HG03457 (cell line): ENCODE measurements around the gene ACBD5.
A peak's percentile ranks its signal among the peaks of the same experiment; 100 is the strongest.
"Not testable (repeated sequence)": the region's sequence is repeated elsewhere in the genome, so short reads cannot be mapped to it uniquely, and the experiment has no call there.

ENCODE experiments used
- ATAC-seq: cut with Tn5 transposase; IDR thresholded peaks from one replicate; pipeline ENCODE4 v1.9.1; 2021; ENCODE audit warnings: moderate number of reproducible peaks; ENCODE audit not compliant: unreplicated experiment

Gene ACBD5, protein sequence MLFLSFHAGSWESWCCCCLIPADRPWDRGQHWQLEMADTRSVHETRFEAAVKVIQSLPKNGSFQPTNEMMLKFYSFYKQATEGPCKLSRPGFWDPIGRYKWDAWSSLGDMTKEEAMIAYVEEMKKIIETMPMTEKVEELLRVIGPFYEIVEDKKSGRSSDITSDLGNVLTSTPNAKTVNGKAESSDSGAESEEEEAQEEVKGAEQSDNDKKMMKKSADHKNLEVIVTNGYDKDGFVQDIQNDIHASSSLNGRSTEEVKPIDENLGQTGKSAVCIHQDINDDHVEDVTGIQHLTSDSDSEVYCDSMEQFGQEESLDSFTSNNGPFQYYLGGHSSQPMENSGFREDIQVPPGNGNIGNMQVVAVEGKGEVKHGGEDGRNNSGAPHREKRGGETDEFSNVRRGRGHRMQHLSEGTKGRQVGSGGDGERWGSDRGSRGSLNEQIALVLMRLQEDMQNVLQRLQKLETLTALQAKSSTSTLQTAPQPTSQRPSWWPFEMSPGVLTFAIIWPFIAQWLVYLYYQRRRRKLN

DNA sequence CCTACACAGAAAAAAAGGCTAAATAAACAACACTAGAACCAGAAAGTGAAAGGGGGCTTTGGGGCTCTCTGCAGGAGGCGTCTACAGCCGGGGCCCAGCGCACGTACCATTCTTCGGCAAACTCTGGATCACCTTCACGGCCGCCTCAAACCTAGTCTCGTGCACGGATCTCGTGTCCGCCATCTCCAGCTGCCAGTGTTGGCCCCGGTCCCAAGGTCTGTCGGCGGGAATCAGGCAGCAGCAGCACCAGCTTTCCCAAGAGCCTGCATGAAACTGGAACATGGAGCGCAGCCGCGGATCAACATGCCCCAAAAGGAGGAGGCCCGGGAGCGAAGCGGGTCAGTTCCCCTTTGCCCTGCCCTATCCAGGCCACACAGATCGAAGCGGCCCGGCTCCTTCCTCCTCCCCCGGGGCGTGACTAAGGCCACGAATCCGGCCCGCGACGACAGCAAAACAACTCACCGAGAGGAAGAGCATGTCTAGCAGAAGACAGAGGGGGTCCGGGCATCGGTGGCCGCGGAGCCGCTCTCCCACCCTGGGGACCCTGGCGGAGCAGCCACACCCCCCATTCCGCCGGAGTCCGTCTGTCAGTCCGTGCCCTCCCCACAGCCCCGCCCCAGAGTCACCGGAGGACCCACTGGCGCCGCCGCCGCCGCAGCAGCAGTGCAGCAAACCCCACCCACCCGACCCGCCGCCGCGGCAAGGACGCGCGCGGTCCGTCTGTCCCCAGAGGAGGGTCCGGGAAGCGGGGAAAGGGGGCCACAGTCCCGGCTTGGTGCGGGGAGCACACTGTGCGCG, at the start of gene ACBD5:
Gene ACBD5 (minus strand): TSS at position 586 of the 798 bp plus-strand sequence. CDS start 109 bp downstream, at position 477.
- ATAC-seq = peak; percentile 32

DNA sequence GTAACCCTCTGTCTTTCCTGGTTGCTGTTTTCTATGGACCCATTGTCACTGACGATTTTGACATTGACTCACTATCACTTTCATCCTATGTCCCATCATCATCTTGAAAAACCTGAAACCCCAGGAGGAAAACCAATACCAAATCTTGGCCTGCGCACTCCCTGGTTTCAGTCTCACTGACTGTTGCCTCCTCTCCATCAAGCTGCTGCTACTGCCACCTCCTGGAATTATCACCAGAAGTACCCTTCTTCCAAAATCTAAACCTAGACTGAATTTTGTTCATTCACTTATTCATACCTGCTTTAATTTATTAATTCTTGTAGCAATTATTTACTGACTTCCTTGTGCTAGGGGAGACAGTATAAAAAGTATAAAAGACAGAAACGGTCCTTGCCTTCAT, 44.5 kb upstream of the ACBD5 start:
- ATAC-seq = no peak

DNA sequence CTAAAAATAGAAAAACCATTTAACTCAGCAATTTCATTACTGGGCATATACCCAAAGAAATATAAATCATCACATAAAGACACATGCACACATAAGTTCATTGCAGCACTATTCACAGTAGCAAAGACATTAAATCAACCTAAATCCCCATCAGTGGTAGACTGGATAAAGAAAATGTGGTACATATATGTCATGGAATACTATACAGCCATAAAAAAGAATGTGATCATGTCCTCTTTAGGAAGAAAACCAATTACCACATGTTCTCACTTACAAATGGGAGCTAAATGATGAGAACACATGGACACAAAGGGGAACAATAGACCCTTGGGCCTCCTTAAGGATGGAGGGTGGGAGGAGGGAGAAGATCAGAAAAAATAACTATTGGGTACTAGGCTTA, 36.0 kb upstream of the ACBD5 start:
- no peak for ATAC-seq

DNA sequence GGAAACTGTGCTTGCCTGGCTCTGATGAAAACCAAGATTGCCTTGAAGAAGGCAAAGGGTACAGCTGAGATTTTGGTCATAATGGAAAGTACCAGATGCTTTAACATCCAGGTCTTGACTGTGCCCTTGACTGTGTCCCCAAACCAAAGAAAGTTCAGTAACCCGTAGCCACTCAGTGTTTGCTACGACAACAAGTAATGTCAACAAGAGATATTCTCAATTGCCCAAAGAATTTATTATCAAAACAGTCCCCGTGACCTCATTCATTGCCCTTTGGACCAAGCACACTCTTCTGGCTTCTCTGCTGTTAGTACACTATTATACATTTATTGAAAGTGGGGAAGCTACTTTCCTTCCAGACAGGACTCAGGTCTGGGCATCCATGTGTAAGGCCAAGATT, 25.4 kb upstream of the ACBD5 start:
- ATAC-seq = not testable (repeated sequence)

DNA sequence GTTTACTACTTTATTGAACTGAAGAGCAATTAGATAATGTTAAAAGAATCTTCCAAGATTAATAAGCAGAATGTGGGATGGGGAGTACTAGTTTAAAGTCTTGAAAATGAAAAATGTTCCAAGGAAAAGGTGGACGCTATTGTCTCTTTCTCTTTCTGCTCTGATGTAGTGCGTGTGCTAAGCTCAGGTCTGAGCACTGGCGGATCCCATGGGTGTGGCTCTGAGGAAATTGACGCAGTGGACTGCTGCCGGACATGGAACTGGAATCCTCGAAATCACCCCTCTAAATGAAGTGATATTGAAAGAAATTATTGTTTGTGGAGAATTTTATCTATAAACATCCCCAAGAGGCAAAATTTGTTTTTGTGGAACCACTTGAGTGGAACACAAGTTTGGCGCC, 22.2 kb upstream of the ACBD5 start:
- ATAC-seq = not testable (repeated sequence)

DNA sequence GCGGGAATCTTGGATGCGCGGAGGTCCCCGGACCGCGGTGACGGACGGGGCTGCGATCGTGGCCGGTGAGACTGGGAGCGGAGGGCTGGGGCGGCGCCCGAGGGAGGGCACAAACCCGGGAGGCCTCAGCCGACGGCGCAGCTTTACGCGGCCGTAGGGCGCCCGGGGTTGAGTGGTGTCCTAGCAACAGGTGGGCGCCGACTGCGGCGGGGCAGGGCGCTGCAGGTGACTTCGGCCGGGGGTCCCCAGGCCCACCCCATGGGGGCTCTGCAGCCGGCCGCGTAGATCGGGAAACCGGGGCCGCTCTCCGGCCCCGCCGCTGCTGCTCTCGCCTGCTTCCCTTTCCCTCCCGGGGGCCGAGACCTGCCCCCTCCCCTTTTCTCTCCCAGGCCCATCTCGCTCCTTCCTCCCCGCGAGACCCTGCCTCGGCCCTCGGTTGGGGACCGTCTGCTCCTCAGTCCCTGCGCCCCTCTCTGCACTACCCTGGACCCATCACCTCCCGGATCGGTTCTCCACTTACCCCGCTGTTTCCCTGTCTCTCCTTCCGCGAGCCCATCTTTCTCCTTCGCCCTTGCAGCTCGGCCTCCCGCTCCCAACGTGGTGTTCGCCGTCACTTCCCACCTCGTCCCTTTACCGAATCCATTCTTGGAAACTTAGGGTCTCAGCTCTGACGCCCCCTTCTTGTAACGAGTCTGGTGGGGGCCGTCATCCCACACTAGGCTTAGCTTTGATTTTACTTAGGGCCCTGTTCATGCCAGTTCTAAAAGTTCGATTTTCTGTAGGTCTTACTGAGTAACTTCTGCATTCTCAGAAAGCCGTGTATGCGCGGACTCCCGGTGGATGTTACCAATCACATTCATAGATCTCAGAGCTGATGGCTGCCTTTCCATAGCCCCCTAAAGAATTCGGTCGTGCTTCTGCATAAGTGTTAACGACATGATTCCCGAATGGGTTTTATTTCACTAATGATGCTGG, 18.5 kb upstream of the ACBD5 start:
- ATAC-seq = no peak

DNA sequence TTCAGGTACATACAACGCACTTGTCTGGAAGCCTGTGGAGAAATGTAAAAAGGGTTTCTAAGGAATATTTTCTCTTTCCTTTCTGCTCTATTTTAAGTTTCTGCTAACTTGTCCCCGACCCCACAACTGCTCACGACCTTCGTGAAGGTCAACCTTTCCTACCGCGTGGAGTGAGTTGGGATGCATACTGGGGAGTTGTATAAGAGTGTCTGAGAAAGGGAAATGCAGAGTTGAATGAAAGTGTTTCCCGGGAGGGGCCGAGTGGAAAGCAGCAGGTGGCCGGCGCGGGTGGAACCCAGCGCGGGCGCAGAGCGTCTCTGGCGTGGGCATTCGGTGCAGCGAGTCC, 17.9 kb upstream of the ACBD5 start:
- no peak for ATAC-seq

DNA sequence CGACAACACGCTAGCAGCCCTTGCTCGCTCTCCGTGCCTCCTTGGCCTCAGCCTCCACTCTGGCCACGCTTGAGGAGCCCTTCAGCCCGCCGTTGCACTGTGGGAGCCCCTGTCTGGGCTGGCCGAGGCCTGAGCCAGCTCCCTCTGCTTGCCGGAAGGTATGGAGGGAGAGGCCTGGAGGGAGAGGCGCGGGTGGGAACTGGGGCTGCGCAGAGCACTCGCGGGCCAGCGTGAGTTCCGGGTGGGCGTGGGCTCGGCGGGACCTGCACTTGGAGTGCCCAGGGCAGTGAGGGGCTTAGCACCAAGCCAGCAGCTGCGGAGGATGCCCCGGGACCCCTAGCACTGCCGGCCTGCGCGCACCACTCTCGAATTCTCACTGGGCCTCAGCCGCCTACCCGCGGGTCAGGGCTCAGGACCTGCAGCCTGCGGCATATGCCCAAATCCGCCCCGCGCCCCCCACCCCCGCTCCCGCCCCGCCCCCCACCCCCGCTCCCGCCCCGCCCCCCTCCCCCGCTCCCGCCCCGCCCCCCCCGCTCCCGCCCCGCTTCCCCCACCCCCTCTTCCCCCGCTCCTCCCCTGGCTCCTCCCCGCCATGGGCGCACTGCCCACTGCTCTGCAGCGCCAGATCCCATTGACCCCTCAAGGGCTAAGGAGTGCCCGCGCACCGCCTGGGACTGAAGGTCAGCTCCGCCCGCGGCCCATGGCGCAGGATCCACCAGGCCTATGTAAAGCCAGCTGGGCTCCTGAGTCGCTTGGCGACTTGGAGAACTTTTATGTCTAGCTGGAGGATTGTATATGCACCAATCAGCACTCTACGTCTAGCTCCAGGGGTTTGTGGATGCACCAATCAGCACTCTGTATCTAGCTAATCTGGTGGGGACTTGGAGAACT, 15.9 kb upstream of the ACBD5 start:
- ATAC-seq = no peak

DNA sequence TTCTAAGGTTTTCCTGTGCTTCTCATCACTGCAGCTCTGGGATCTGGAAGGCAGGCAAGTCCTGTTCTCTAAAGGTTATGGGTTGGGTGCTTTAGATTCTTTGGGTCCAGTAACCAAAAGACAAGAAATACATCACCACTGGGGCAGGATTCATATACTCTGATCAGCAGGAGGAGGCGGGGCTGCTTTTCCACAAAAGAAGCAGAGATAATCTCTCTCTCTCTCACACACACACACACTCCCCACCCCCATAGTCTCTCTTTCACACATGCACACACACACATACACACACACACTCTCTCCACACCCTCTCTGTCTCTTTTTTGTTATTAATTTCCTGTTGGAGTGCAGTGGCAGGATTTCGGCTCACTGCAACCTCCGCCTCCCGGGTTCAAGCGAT, 13.0 kb upstream of the ACBD5 start:
- ATAC-seq = no peak

DNA sequence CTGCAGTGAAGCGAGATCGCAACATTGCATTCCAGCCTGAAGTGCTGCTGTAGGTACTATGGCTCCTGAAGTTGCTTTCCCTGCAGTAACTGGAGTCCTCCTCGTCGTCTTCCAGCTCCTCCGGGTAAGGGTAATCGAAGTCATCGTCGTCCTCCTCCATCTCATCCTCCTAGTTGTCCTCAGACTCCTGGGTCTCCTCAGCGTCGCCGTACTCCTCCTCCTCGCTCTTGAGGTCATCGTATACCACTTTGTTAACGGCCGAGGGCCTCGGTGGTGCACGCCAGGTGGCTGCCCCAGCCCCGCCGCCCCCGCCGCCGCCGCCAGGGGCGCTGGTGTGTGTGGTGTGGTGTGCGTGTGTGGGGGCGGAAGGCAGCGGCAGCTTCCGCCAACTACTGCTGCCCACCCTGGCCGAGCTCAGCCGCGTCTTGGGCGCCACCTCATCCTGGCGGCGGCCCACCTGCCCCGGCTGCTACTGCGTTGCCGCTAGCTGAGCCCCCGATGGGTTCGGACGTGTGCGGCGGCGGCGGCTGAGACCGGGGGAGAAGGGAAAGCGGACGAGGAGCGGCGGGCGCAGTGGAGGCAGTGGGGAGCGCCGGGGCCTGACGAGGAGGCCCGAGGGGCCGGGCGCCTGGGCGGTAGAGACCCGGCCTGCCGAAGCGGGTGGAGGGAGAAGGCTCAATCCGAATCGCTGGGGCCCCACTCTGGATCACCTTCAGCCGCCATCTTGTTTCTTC, 11.8 kb upstream of the ACBD5 start:
- peak; percentile 98 for ATAC-seq

DNA sequence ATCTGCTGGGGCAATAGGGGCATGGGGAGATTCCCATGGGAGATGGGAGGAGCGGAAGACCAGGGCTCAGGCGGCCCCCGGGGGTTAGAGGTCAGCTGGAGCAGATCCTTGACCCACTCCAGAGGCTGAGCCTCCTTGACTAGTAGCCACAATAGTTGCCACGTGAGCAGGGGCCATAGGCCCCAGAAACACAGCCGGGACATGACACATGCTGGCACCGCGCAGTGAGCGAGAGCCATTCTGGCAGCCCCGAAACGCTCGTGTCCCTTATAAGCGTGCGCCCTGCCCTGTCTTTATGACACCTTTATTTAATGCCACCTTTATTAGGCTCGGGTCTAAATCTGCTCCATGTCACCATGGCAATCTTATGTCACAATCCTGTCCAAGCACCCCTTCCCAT, 11.0 kb upstream of the ACBD5 start:
- ATAC-seq = no peak

DNA sequence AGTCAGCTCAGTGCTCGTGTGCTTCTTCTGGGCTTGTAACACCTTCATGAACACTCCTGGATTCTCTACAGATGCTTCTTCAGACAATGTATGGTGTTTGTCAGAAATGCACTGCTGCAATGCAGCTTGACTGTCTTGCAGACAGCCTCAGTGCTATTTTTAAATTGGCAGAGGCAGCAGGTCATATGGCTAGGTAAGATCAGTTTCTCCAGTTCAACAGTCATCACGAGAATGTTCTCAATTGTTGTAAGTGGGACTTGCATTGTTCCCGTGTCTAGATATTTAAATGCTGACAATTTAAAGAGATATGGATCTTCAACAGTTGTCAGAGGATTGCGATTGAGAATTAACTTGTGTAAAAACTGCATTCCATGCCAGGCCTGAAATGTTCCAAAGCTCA, 7.6 kb upstream of the ACBD5 start:
- no peak for ATAC-seq

DNA sequence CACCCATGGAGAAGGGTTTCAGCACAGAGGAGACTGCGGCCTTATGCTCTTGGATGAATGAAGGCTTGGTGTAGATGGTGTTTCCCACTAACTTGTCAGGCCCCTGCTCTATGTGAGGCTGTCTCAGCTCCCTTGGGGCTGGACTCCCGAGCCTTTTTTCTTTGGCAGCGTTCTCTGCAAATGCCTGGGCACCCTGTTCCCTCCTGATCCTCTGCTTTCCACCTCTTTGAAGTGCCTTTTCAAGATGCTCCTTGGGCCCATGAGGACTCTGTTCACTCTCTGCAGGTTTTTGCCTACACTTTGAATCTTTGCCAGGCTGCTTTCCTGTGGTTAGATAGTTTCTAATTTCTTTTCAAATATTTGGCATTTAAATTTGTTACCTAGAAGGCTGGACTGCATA, 6.8 kb upstream of the ACBD5 start:
- no peak for ATAC-seq

DNA sequence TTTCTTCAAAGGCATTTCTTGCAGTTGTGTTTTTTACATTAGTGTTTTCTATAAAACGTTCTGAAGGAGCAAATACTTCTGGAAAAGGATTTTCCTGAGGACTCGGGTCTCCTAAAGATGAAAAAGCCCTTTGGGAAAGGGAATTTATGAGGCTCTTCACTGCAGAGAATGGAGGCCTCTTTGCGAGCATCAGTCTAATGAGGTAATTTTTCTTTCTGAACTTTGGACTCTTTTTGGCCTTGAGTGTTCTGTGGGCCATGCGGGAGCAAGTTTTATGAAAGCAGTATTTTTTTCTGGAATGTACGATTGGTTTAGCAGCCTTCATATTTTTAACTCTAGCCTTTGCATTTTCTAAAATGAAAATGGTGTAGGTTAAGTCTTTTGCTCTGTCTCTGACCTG, 6.4 kb upstream of the ACBD5 start:
- ATAC-seq = no peak

DNA sequence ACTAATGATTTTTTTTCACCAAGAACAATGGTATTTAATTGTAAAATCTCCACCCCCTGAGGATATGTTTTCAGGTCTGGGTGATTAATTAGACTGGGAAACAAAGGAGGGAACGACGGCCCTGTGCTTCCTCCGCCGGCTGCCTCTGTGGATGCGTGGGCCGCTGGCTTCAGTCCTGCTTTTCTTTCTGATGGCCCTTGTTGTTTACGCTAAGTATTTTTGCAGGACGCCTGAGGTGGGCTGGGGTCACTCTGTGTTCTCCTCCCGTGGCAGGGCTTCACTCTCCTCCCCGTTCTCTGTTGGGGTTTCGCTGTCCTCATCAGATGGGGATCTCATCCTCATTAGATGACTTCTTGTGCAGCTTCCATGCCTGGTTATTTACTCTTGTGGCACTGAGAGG, 5.2 kb upstream of the ACBD5 start:
- ATAC-seq = no peak

DNA sequence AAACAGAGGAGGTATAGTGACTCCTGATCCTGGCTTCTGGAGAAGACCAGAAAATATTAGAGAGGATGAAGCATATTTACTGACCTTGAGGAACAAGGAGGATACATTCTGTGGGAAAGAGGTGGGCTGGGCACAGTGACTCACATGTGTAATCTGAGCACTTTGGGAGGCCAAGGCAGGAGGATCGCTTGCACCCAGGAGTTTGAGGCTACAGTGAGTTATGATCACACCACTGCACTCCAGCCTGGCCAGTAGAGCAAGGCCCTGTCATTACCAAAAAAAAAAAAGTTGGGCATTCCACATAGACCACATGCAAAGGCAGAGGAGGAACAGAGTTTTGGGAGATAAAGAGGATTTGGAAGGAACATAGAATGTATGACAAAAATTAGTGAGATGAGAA, 4.4 kb upstream of the ACBD5 start:
- ATAC-seq = no peak

DNA sequence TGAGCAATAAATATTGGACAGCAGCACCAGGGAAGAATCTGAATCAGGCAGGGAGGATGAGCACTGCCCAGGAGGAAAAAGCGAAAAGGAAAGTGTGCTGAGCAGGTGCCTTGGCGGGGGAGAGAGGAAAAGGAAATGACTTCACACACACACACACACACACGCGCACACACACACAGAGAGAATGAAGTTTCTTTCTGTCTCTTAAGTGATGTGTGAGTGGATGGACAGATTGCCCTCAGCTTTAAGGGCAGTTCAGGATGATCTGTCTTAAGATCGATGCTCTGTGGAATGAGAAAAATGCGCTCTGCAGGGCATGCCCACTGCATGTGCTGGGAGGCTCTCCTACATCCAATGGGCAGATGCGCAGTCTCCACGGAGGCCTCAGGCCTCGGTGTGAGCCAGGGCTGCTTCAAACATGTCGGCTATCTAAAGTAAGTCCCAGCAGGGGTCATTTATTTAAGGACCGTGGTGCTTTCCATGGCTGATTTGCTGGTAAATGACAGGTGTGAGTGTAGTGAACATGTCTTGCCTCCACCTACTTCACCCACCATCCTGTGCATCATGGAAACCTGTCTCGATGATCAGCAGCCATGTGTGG, 2.5 kb upstream of the ACBD5 start:
- peak; percentile 30 for ATAC-seq

DNA sequence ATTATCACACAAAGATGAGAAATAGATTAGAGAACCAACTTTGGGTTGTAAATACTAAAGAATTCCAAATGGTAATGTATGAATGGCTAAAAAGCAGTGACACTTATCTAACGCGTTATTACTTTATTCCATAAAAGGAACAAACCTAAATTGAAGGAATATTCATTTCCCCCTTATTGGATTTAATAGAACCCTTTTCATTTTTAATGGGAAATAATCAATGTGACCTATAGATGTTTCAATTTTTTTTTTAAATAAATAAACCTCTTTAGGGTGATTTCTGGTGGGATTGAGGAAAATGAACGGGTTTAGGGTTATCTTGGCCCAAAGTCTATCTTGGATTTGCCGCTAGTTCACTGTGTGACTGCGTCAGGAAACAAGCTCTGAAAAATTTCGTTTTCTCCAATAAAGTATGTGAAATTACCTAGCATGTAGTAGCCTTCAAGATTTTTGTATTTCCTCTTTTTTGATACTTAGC, 1.9 kb upstream of the ACBD5 start:
- ATAC-seq = no peak
